ENCODE measurements around the gene LYST. TPM values are rescaled to one million over a fixed set of nuclear protein-coding genes. Genes with fewer than 3 reads are reported as not detected.
"Not testable (repeated sequence)": the region's sequence is repeated elsewhere in the genome, so short reads cannot be mapped to it uniquely, and the experiment has no call there.

Gene LYST
- total RNA-seq, 2 experiments from 2014 or later, result 77.4 to 87.3 TPM

- no peak overlapping the region for H3K4me3 Mint-ChIP-seq
- H3K9me3 Mint-ChIP-seq, result no peaks in the 10 kb centered on the region
- H3K27me3 Mint-ChIP-seq, result peaks cover 10% of the 10 kb centered on the region
- DNase-seq (no peak), ATAC-seq (no peak)
- H3K4me1 Mint-ChIP-seq (ENCODE audit: low read depth), result peaks cover 2% of the 10 kb centered on the region
- CTCF ChIA-PET, result interaction anchor here (1.4 to 1.6 kb wide), 2 partner anchors 18 to 158 kb away, joined by 4 read pairs; no protein-coding TSS in a partner anchor
- H3K27ac Mint-ChIP-seq, result no peak overlapping the region
- H3K36me3 Mint-ChIP-seq (ENCODE audit: low read depth), result no peaks in the 10 kb centered on the region
- TF ChIP-seq CTCF (IDR thresholded peaks at IDR 0.05), result no peak
- POLR2A ChIA-PET, result no interaction called here
- intact Hi-C loops (cut with micrococcal nuclease), result no loop called here
Observed at GRCh38 chr1:235624721-235625333, 241.9 kb downstream of the LYST start.

GRCh38 chr1:235622936-235623779 lies 243.5 kb downstream of the LYST start:
- ChIA-PET POLR2A (no interaction called here), CTCF (no interaction called here)
- DNase-seq (no peak), ATAC-seq (no peak)
- no peak overlapping the region for H3K4me3 Mint-ChIP-seq
- intact Hi-C loops (cut with micrococcal nuclease), result no loop called here
- no peak overlapping the region for H3K27ac Mint-ChIP-seq
- TF ChIP-seq CTCF (IDR thresholded peaks at IDR 0.05), result no peak
- H3K9me3 Mint-ChIP-seq, result no peaks in the 10 kb centered on the region
- H3K36me3 Mint-ChIP-seq (ENCODE audit: low read depth), result no peaks in the 10 kb centered on the region
- peaks cover 2% of the 10 kb centered on the region for H3K4me1 Mint-ChIP-seq (ENCODE audit: low read depth)
- peaks cover 8% of the 10 kb centered on the region for H3K27me3 Mint-ChIP-seq

- ATAC-seq; H3K9me3 Mint-ChIP-seq; H3K4me1 Mint-ChIP-seq (ENCODE audit: low read depth); H3K27ac Mint-ChIP-seq; intact Hi-C loops (cut with micrococcal nuclease); DNase-seq; H3K4me3 Mint-ChIP-seq; H3K27me3 Mint-ChIP-seq; H3K36me3 Mint-ChIP-seq (ENCODE audit: low read depth): not testable (repeated sequence)
- CTCF ChIA-PET, result interaction anchor here (0.7 to 1.1 kb wide), 3 partner anchors 10 to 17 kb away, joined by 3 to 5 read pairs (median 3); no protein-coding TSS in a partner anchor
- POLR2A ChIA-PET, result interaction anchor here (1.0 kb wide), 1 partner anchor 228 kb away, joined by 3 read pairs; no protein-coding TSS in a partner anchor
Observed at GRCh38 chr1:235619149-235619548, 247.6 kb downstream of the LYST start.

GRCh38 chr1:235617808-235618207 lies 248.9 kb downstream of the LYST start:
- DNase-seq (no peak), ATAC-seq (no peak)
- no peaks in the 10 kb centered on the region for H3K4me1 Mint-ChIP-seq (ENCODE audit: low read depth)
- CTCF ChIA-PET, result no interaction called here
- H3K4me3 Mint-ChIP-seq, result no peak overlapping the region
- TF ChIP-seq CTCF (IDR thresholded peaks at IDR 0.05), result no peak
- POLR2A ChIA-PET, result no interaction called here
- intact Hi-C loops (cut with micrococcal nuclease), result no loop called here
- no peak overlapping the region for H3K27ac Mint-ChIP-seq
- H3K9me3 Mint-ChIP-seq, result no peaks in the 10 kb centered on the region
- no peaks in the 10 kb centered on the region for H3K36me3 Mint-ChIP-seq (ENCODE audit: low read depth)
- H3K27me3 Mint-ChIP-seq, result no peaks in the 10 kb centered on the region

- ATAC-seq (no peak), DNase-seq (no peak)
- no peak for TF ChIP-seq CTCF (IDR thresholded peaks at IDR 0.05)
- H3K9me3 Mint-ChIP-seq, result no peaks in the 10 kb centered on the region
- no peaks in the 10 kb centered on the region for H3K36me3 Mint-ChIP-seq (ENCODE audit: low read depth)
- no peak overlapping the region for H3K4me3 Mint-ChIP-seq
- intact Hi-C loops (cut with micrococcal nuclease), result no loop called here
- POLR2A ChIA-PET, result no interaction called here
- H3K27ac Mint-ChIP-seq, result no peak overlapping the region
- H3K4me1 Mint-ChIP-seq (ENCODE audit: low read depth), result no peaks in the 10 kb centered on the region
- H3K27me3 Mint-ChIP-seq, result no peaks in the 10 kb centered on the region
- CTCF ChIA-PET, result no interaction called here
Observed at GRCh38 chr1:235617140-235617539, 249.6 kb downstream of the LYST start.
